Mucosa of gallbladder (tissue), 1 donor: Measurements from ENCODE around the gene TIMM23. TPM values are rescaled to one million over a fixed set of nuclear protein-coding genes. Genes with fewer than 3 reads are reported as not detected.
"Not testable (repeated sequence)": the region's sequence is repeated elsewhere in the genome, so short reads cannot be mapped to it uniquely, and the experiment has no call there.

Source experiments
- DNase-seq: peaks from one replicate; pipeline ENCODE4 v3.0.0-alpha.2; 2020; ENCODE audit warnings: low spot score
- total RNA-seq: library from RNA; stranded (reverse); gene quantifications from one replicate; pipeline ENCODE4 v1.2.1, GENCODE V29; 2021
- donor health status: DM: no; HTN: no; CAD: no.

Gene TIMM23
- total RNA-seq: 49.3 TPM

- peak; percentile 89 for DNase-seq
Measured at GRCh38 chr10:45972106-45972812, at the start of gene TIMM23. TSS of gene TIMM23 (plus strand) at chr10:45972489. CDS start at chr10:45972625, 136 bp downstream.

- not testable (repeated sequence) for DNase-seq
Measured at GRCh38 chr10:45926790-45927189, 45.5 kb upstream of the TIMM23 start.

- DNase-seq: not testable (repeated sequence)
Measured at GRCh38 chr10:45931305-45931704, 41.0 kb upstream of the TIMM23 start.

GRCh38 chr10:45934788-45935187 lies 37.5 kb upstream of the TIMM23 start:
- not testable (repeated sequence) for DNase-seq

GRCh38 chr10:45939176-45939697 lies 33.1 kb upstream of the TIMM23 start:
- not testable (repeated sequence) for DNase-seq

GRCh38 chr10:45941196-45941595 lies 31.1 kb upstream of the TIMM23 start:
- not testable (repeated sequence) for DNase-seq

GRCh38 chr10:45945476-45945875 lies 26.8 kb upstream of the TIMM23 start:
- not testable (repeated sequence) for DNase-seq

GRCh38 chr10:45947363-45947762 lies 24.9 kb upstream of the TIMM23 start:
- not testable (repeated sequence) for DNase-seq

- DNase-seq: not testable (repeated sequence)
Measured at GRCh38 chr10:45948801-45949200, 23.5 kb upstream of the TIMM23 start.

GRCh38 chr10:45954367-45954766 lies 17.9 kb upstream of the TIMM23 start:
- DNase-seq: not testable (repeated sequence)

- not testable (repeated sequence) for DNase-seq
Measured at GRCh38 chr10:45956634-45957033, 15.7 kb upstream of the TIMM23 start.

- not testable (repeated sequence) for DNase-seq
Measured at GRCh38 chr10:45957928-45958327, 14.4 kb upstream of the TIMM23 start.

- DNase-seq: not testable (repeated sequence)
Measured at GRCh38 chr10:45962686-45963452, 9.4 kb upstream of the TIMM23 start.

GRCh38 chr10:45971019-45971418 lies 1.3 kb upstream of the TIMM23 start:
- not testable (repeated sequence) for DNase-seq

GRCh38 chr10:45971742-45972105 lies 565 bp upstream of the TIMM23 start:
- DNase-seq: not testable (repeated sequence)

GRCh38 chr10:45972813-45973169 lies 502 bp downstream of the TIMM23 start:
- not testable (repeated sequence) for DNase-seq

- DNase-seq: not testable (repeated sequence)
Measured at GRCh38 chr10:45974041-45974440, 1.8 kb downstream of the TIMM23 start.

GRCh38 chr10:45978554-45978953 lies 6.3 kb downstream of the TIMM23 start:
- not testable (repeated sequence) for DNase-seq

GRCh38 chr10:45981367-45981766 lies 9.1 kb downstream of the TIMM23 start:
- not testable (repeated sequence) for DNase-seq

GRCh38 chr10:45983538-45984186 lies 11.4 kb downstream of the TIMM23 start:
- peak; percentile 57 for DNase-seq

- not testable (repeated sequence) for DNase-seq
Measured at GRCh38 chr10:45984473-45984872, 12.2 kb downstream of the TIMM23 start.

GRCh38 chr10:45985590-45985989 lies 13.3 kb downstream of the TIMM23 start:
- not testable (repeated sequence) for DNase-seq
